ENCODE results near the gene TEX28.

Gene TEX28

DNA sequence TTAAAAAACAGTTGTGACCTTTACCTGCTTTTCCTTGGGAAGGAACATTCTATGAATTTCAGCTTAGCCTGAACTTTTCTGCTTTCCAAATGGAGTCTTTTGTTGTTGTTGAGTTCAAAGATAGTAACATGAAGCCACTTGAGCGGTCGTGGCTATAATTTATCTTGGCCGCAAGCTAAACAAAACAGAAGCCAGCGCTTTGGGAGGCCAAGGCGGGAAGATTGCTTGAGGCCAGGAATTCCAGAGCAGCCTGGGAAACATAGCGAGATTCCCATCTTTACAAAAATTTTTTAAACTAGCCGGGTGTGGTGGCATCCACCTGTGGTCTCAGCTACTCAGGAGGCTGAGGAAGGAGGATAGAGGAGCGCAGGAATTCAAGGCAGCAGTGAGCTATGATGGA, 30.6 kb upstream of the TEX28 start:
- Histone ChIP-seq H3K4me1 (ENCODE audit: insufficient read depth, low read length) (no peaks in the 10 kb centered on the region), H3K4me3 (ENCODE audit: low read length) (no peak overlapping the region), H3K9me3 (ENCODE audit: insufficient read depth, low read depth, low read length) (no peaks in the 10 kb centered on the region), H3K9ac (ENCODE audit: low read depth, low read length) (no peak overlapping the region), H3K27me3 (ENCODE audit: insufficient read depth, low read length) (no peaks in the 10 kb centered on the region; the same call in 1 of the 2 replicates), H3K36me3 (ENCODE audit: insufficient read depth, low read depth, low read length) (no peaks in the 10 kb centered on the region), H3K27ac (ENCODE audit: low read length) (no peak overlapping the region)

GRCh38 chrX:154323537-154323936, 28.6 kb upstream of the TEX28 start:
- Histone ChIP-seq H3K9me3 (ENCODE audit: insufficient read depth, low read depth, low read length) (no peaks in the 10 kb centered on the region), H3K9ac (ENCODE audit: low read depth, low read length) (no peak overlapping the region), H3K27ac (ENCODE audit: low read length) (no peak overlapping the region), H3K36me3 (ENCODE audit: insufficient read depth, low read depth, low read length) (no peaks in the 10 kb centered on the region), H3K27me3 (ENCODE audit: insufficient read depth, low read length) (no peaks in the 10 kb centered on the region), H3K4me3 (ENCODE audit: low read length) (no peak overlapping the region), H3K4me1 (ENCODE audit: insufficient read depth, low read length) (no peaks in the 10 kb centered on the region)

DNA sequence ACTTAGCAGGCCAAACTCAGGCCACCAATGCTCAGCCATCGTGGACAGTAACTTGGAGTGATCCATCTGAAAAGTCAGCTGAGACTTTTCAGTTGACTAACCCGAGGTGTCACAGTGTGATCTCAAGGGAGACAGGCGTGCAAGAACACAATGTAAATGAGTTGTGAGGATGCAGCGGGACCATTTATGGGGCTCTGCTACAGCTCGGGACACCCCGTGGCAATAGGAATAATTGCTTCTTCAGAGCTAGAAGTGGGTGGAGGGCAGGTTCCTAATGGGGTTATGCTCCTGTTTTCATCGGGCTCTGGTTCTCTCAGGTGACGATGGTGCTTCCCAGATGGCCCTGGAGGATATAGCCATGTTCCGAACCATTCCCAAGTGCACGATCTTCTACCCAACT, 28.0 kb upstream of the TEX28 start:
- Histone ChIP-seq H3K27ac (ENCODE audit: low read length) (no peak overlapping the region), H3K27me3 (ENCODE audit: insufficient read depth, low read length) (no peaks in the 10 kb centered on the region), H3K9ac (ENCODE audit: low read depth, low read length) (no peak overlapping the region), H3K4me3 (ENCODE audit: low read length) (no peak overlapping the region), H3K9me3 (ENCODE audit: insufficient read depth, low read depth, low read length) (no peaks in the 10 kb centered on the region), H3K4me1 (ENCODE audit: insufficient read depth, low read length) (no peaks in the 10 kb centered on the region), H3K36me3 (ENCODE audit: insufficient read depth, low read depth, low read length) (no peaks in the 10 kb centered on the region)

GRCh38 chrX:154321594-154321993, 26.7 kb upstream of the TEX28 start:
- no peak overlapping the region for H3K4me3 ChIP-seq (ENCODE audit: low read length)
- no peaks in the 10 kb centered on the region for H3K4me1 ChIP-seq (ENCODE audit: insufficient read depth, low read length)
- no peaks in the 10 kb centered on the region for H3K9me3 ChIP-seq (ENCODE audit: insufficient read depth, low read depth, low read length)
- no peaks in the 10 kb centered on the region for H3K36me3 ChIP-seq (ENCODE audit: insufficient read depth, low read depth, low read length)
- no peaks in the 10 kb centered on the region for H3K27me3 ChIP-seq (ENCODE audit: insufficient read depth, low read length)
- no peak overlapping the region for H3K9ac ChIP-seq (ENCODE audit: low read depth, low read length)
- no peak overlapping the region for H3K27ac ChIP-seq (ENCODE audit: low read length)

DNA sequence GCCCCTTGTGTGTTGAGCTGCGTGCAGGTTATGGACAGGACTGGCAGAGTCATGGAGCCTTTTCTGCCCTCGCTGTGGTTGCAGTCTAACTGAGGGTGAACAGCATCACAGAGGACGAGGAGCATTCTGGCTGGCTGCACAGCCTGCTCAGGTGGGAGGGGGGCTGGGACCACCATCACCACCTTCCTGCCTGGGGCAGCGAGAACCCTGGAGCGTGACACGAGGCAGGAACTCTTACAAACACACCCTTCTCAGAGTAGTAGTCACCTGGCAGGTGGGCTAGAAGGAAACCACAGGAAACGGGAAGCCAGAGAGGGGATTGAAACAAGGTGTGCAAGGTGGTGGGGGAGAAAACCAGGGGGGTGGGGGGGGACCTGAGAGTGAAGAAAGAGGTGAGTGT, 26.2 kb upstream of the TEX28 start:
- H3K27me3 ChIP-seq (ENCODE audit: insufficient read depth, low read length) = no peaks in the 10 kb centered on the region
- H3K36me3 ChIP-seq (ENCODE audit: insufficient read depth, low read depth, low read length) = no peaks in the 10 kb centered on the region
- H3K9me3 ChIP-seq (ENCODE audit: insufficient read depth, low read depth, low read length) = no peaks in the 10 kb centered on the region

GRCh38 chrX:154320406-154320805, 25.5 kb upstream of the TEX28 start:
- Histone ChIP-seq H3K27me3 (ENCODE audit: insufficient read depth, low read length) (no peaks in the 10 kb centered on the region), H3K4me3 (ENCODE audit: low read length) (no peak overlapping the region), H3K4me1 (ENCODE audit: insufficient read depth, low read length) (no peaks in the 10 kb centered on the region), H3K27ac (ENCODE audit: low read length) (no peak overlapping the region), H3K9ac (ENCODE audit: low read depth, low read length) (no peak overlapping the region), H3K9me3 (ENCODE audit: insufficient read depth, low read depth, low read length) (no peaks in the 10 kb centered on the region), H3K36me3 (ENCODE audit: insufficient read depth, low read depth, low read length) (no peaks in the 10 kb centered on the region)

More for the DNA sequence above, 26.2 kb upstream of the TEX28 start:
- H3K27ac ChIP-seq (ENCODE audit: low read length) = no peak overlapping the region
- H3K4me1 ChIP-seq (ENCODE audit: insufficient read depth, low read length) = no peaks in the 10 kb centered on the region
- no peak overlapping the region for H3K9ac ChIP-seq (ENCODE audit: low read depth, low read length)
- H3K4me3 ChIP-seq (ENCODE audit: low read length) = no peak overlapping the region

- no peaks in the 10 kb centered on the region for H3K9me3 ChIP-seq (ENCODE audit: insufficient read depth, low read depth, low read length)
- H3K27me3 ChIP-seq (ENCODE audit: insufficient read depth, low read length) = no peaks in the 10 kb centered on the region
Observed at GRCh38 chrX:154317391-154317995, 22.6 kb upstream of the TEX28 start.

DNA sequence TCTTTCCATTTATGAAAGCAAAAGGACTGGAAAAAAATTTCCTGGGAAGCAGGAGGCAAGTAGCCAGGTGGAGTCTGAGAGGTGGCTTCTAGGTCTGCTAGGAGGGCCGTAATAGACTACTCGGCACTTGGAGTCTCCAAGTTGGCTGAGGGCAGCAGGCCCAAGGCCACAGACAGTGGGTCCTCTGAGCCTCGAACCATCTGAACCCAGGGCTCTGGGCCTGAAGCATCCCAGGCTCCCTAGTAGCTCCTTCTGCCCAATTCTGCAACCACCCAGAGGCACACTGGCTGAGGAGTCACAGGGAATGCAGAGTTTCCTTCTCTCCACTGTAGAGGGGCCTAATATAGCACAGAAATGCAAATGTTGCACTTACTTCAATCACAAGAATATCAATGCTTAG, 20.5 kb upstream of the TEX28 start:
- H3K27me3 ChIP-seq (ENCODE audit: insufficient read depth, low read length) = no peaks in the 10 kb centered on the region

More at GRCh38 chrX:154317391-154317995, 22.6 kb upstream of the TEX28 start:
- Histone ChIP-seq H3K36me3 (ENCODE audit: insufficient read depth, low read depth, low read length) (no peaks in the 10 kb centered on the region), H3K27ac (ENCODE audit: low read length) (no peak overlapping the region), H3K9ac (ENCODE audit: low read depth, low read length) (no peak overlapping the region), H3K4me3 (ENCODE audit: low read length) (no peak overlapping the region), H3K4me1 (ENCODE audit: insufficient read depth, low read length) (no peaks in the 10 kb centered on the region)

DNA sequence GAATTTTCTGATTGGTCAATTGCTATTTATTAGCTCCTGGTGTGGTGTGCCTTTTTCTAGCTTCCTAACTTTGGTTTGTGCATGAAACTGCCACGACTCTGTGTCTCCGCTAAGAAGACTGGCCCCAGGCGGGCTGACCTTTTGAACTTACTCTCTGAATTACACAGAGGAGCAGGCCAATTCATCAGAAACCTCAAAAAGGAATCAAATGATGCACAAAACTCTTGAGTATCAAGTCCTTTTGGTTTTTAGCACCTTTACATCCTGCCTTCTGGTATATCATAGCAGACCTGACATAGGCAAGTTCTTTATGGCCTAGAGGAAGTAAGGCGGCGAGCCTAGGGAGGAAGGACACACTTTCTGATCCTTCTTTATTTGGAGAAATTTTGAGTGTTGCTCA, 18.2 kb upstream of the TEX28 start:
- H3K9me3 ChIP-seq (ENCODE audit: insufficient read depth, low read depth, low read length) = no peaks in the 10 kb centered on the region

More for the DNA sequence above, 20.5 kb upstream of the TEX28 start:
- Histone ChIP-seq H3K4me3 (ENCODE audit: low read length) (no peak overlapping the region), H3K4me1 (ENCODE audit: insufficient read depth, low read length) (no peaks in the 10 kb centered on the region), H3K27ac (ENCODE audit: low read length) (no peak overlapping the region), H3K9ac (ENCODE audit: low read depth, low read length) (no peak overlapping the region), H3K9me3 (ENCODE audit: insufficient read depth, low read depth, low read length) (no peaks in the 10 kb centered on the region), H3K36me3 (ENCODE audit: insufficient read depth, low read depth, low read length) (no peaks in the 10 kb centered on the region)

GRCh38 chrX:154312116-154312515, 17.2 kb upstream of the TEX28 start:
- no peaks in the 10 kb centered on the region for H3K27me3 ChIP-seq (ENCODE audit: insufficient read depth, low read length)
- no peaks in the 10 kb centered on the region for H3K4me1 ChIP-seq (ENCODE audit: insufficient read depth, low read length)
- no peaks in the 10 kb centered on the region for H3K36me3 ChIP-seq (ENCODE audit: insufficient read depth, low read depth, low read length)
- no peak overlapping the region for H3K4me3 ChIP-seq (ENCODE audit: low read length)
- H3K9ac ChIP-seq (ENCODE audit: low read depth, low read length) = no peak overlapping the region
- H3K27ac ChIP-seq (ENCODE audit: low read length) = no peak overlapping the region
- H3K9me3 ChIP-seq (ENCODE audit: insufficient read depth, low read depth, low read length) = no peaks in the 10 kb centered on the region

More for the DNA sequence above, 18.2 kb upstream of the TEX28 start:
- H3K36me3 ChIP-seq (ENCODE audit: insufficient read depth, low read depth, low read length) = no peaks in the 10 kb centered on the region
- no peak overlapping the region for H3K4me3 ChIP-seq (ENCODE audit: low read length)
- H3K27ac ChIP-seq (ENCODE audit: low read length) = no peak overlapping the region
- no peaks in the 10 kb centered on the region for H3K27me3 ChIP-seq (ENCODE audit: insufficient read depth, low read length)
- H3K9ac ChIP-seq (ENCODE audit: low read depth, low read length) = no peak overlapping the region
- H3K4me1 ChIP-seq (ENCODE audit: insufficient read depth, low read length) = no peaks in the 10 kb centered on the region

- Histone ChIP-seq H3K36me3 (ENCODE audit: insufficient read depth, low read depth, low read length) (no peaks in the 10 kb centered on the region), H3K9me3 (ENCODE audit: insufficient read depth, low read depth, low read length) (no peaks in the 10 kb centered on the region), H3K27ac (ENCODE audit: low read length) (no peak overlapping the region), H3K4me3 (ENCODE audit: low read length) (no peak overlapping the region), H3K9ac (ENCODE audit: low read depth, low read length) (no peak overlapping the region), H3K4me1 (ENCODE audit: insufficient read depth, low read length) (no peaks in the 10 kb centered on the region), H3K27me3 (ENCODE audit: insufficient read depth, low read length) (no peaks in the 10 kb centered on the region)
Observed at GRCh38 chrX:154310616-154311536, 16.0 kb upstream of the TEX28 start.

All from iPS-20b (cell line).